HG02938 (cell line): ENCODE measurements around the gene C3orf52.

Experiments
- ATAC-seq: cut with Tn5 transposase; IDR thresholded peaks from one replicate; pipeline ENCODE4 v1.9.1; 2021; ENCODE audit warnings: mild to moderate bottlenecking, moderate library complexity; ENCODE audit not compliant: unreplicated experiment

The C3orf52 gene

GRCh38 chr3:112117841-112118571, 31.8 kb downstream of the C3orf52 start:
- no peak for ATAC-seq

- no peak for ATAC-seq
Observed at GRCh38 chr3:112119962-112120836, 34.0 kb downstream of the C3orf52 start.

GRCh38 chr3:112121577-112122547, 35.7 kb downstream of the C3orf52 start:
- no peak for ATAC-seq

- ATAC-seq, result no peak
Observed at GRCh38 chr3:112122870-112123269, 36.7 kb downstream of the C3orf52 start.

GRCh38 chr3:112123548-112123947, 37.4 kb downstream of the C3orf52 start:
- no peak for ATAC-seq

GRCh38 chr3:112124907-112125607, 38.9 kb downstream of the C3orf52 start:
- no peak for ATAC-seq

GRCh38 chr3:112126511-112126911, 40.3 kb downstream of the C3orf52 start:
- ATAC-seq, result no peak

- ATAC-seq, result no peak
Observed at GRCh38 chr3:112127522-112128494, 41.6 kb downstream of the C3orf52 start.

- peak; percentile 65 for ATAC-seq
Observed at GRCh38 chr3:112128843-112129727, 42.9 kb downstream of the C3orf52 start.

GRCh38 chr3:112129925-112130637, 43.9 kb downstream of the C3orf52 start:
- no peak for ATAC-seq

GRCh38 chr3:112130638-112130993, 44.4 kb downstream of the C3orf52 start:
- ATAC-seq, result no peak

- no peak for ATAC-seq
Observed at GRCh38 chr3:112131111-112131510, 44.9 kb downstream of the C3orf52 start.

- ATAC-seq, result no peak
Observed at GRCh38 chr3:112132088-112132487, 45.9 kb downstream of the C3orf52 start.

GRCh38 chr3:112132554-112132953, 46.4 kb downstream of the C3orf52 start:
- no peak for ATAC-seq

- ATAC-seq, result peak; percentile 51
Observed at GRCh38 chr3:112132975-112133448, 46.8 kb downstream of the C3orf52 start, which contains the start of gene GCSAM. Gene GCSAM (minus strand): TSS chr3:112133248. CDS start chr3:112133120, 128 bp downstream.

GRCh38 chr3:112133626-112134334, 47.6 kb downstream of the C3orf52 start:
- ATAC-seq, result no peak
